Mammary epithelial cell (primary cell): ENCODE data around the gene STK24.

Experiments used
- CTCF ChIP-seq, 2 donors: IDR thresholded peaks in 1 of 2; conservative IDR thresholded peaks in 1 of 2; 2 replicates each; pipeline ENCODE4 v1.5.1; 2011 to 2012; ENCODE audit warnings: inconsistent platforms in 2 of 2, low read length in 2 of 2, mild to moderate bottlenecking in 2 of 2, control low read depth in 1 of 2, low read depth in 1 of 2; ENCODE audit not compliant: insufficient read depth in 1 of 2; ENCODE audit errors: extremely low read depth in 1 of 2
- EZH2 ChIP-seq: IDR thresholded peaks from 2 replicates; pipeline ENCODE4 v1.6.1; 2012; ENCODE audit warnings: low read length, inconsistent platforms, borderline replicate concordance

DNA sequence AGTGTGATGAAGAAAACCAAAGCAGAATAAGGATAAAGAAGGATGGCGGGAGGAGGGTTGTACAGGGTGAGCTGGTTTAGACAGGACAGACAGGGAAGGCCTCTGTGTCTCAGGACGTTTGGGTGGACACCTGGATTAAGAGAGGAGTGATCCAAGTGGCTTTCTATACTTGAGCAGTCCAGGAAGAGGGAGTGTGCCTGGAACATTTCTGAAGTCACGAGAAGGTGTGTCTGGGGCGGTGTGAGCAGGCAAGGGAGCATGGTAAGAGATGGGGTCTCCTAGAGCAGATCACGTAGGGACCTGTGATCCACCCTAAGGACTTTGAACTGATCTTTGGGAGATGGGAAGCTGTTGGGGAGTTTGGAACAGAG, 15.4 kb upstream of the STK24 start:
- TF ChIP-seq CTCF (conservative IDR thresholded peaks at IDR 0.05 in 1 of 2, IDR thresholded peaks at IDR 0.05 in 1 of 2; ENCODE audit: extremely low read depth in 1 of 2, insufficient read depth in 1 of 2, low read depth in 1 of 2, low read length in 2 of 2) (no peak), EZH2 (no peak)
